SJCRH30 (cell line): ENCODE measurements around the gene HHAT. TPM values are rescaled to one million over a fixed set of nuclear protein-coding genes. Genes with fewer than 3 reads are reported as not detected.

Source experiments
- DNase-seq, 2 experiments: peaks; one replicate each; pipeline ENCODE4 v3.0.0-alpha.2; 2015 to 2020
- H3K27ac ChIP-seq: fragments of 250-450 bp; sonication (Bioruptor Pico); 2 replicates; pipeline ENCODE4 v1.5.1; 2020; ENCODE audit warnings: mild to moderate bottlenecking, moderate library complexity
- H3K27me3 ChIP-seq: fragments of 250-450 bp; sonication (Bioruptor Pico); 2 replicates; pipeline ENCODE4 v1.5.1; 2020; ENCODE audit warnings: mild to moderate bottlenecking, moderate library complexity
- H3K36me3 ChIP-seq: fragments of 250-450 bp; sonication (Bioruptor Pico); 2 replicates; pipeline ENCODE4 v1.5.1; 2020; ENCODE audit warnings: mild to moderate bottlenecking, moderate library complexity
- H3K4me1 ChIP-seq: fragments of 250-450 bp; sonication (Bioruptor Pico); 2 replicates; pipeline ENCODE4 v1.5.1; 2020; ENCODE audit warnings: mild to moderate bottlenecking, moderate library complexity
- H3K4me3 ChIP-seq: fragments of 250-450 bp; sonication (Bioruptor Pico); 2 replicates; pipeline ENCODE4 v1.5.1; 2020; ENCODE audit warnings: mild to moderate bottlenecking, moderate library complexity
- H3K9me3 ChIP-seq: fragments of 250-450 bp; sonication (Bioruptor Pico); replicated peaks from 2 replicates; pipeline ENCODE4 v1.5.1; 2020; ENCODE audit warnings: mild to moderate bottlenecking, moderate library complexity
- total RNA-seq: library from RNA; depleted of rRNA; stranded (reverse); fragments of >200 nt; shearing (Covaris generic); gene quantifications from 2 replicates; pipeline ENCODE4 v1.2.3, GENCODE V29; 2014

HHAT gene
- total RNA-seq, 1 experiment from 2014 or later, result 5.1 TPM

GRCh38 chr1:210500831-210501230 is 172.1 kb downstream of the HHAT start:
- no peak for DNase-seq
- H3K36me3 ChIP-seq, result no peaks in the 10 kb centered on the region
- no peak overlapping the region for H3K4me3 ChIP-seq
- no peaks in the 10 kb centered on the region; the same call in 1 of the 2 replicates for H3K9me3 ChIP-seq
- H3K4me1 ChIP-seq, result peaks cover 25% of the 10 kb centered on the region
- H3K27ac ChIP-seq, result no peak overlapping the region
- H3K27me3 ChIP-seq, result no peaks in the 10 kb centered on the region

GRCh38 chr1:210504286-210504685 is 175.6 kb downstream of the HHAT start:
- Histone ChIP-seq H3K27ac (no peak overlapping the region), H3K9me3 (no peaks in the 10 kb centered on the region; the same call in 1 of the 2 replicates), H3K36me3 (no peaks in the 10 kb centered on the region), H3K4me3 (no peak overlapping the region), H3K4me1 (peaks cover 21% of the 10 kb centered on the region), H3K27me3 (no peaks in the 10 kb centered on the region)
- DNase-seq, result peak in 1 of 2 experiments; percentile 33

DNA sequence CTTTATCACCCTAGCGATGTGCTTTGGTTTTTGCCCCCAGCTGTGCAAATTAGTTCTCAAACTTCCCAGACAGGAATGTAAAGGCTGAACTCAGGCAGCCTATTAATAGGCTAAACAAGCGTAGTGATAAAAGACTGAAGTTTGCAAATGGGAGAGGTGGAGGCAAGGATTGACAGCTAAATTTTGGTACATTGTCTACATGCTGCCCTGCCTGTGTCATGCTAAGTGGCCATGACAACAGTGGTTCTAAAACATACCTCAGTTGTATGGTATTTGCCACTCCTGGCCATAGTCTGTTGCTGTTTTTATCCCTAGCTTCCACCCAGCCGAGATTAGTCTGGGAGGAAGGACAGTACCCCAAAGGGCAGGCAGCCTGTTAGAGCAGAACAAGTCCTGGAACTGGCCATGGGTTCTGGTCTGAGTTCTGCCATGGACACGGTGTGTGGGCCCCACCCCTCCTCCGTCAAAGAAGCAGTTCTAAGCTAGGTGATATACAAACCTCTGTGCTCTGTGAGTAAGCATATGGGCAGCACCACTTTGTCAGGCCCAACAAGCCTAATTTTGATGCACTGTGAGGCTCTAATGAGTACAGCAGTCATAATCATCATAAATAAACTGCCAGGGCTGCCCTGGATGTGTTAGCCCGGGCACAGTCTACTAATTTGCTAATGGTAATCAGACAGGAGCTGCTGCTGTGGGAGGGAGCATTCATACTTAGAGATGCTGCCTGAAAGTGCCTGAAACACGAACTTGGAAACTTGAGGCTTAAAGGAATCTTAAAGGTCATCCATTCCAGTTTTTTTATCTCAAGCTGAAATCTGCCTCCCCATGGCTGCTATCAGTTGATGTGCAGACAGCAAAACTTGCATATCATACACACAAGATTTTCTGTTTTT is 177.1 kb downstream of the HHAT start:
- H3K9me3 ChIP-seq, result no peaks in the 10 kb centered on the region; the same call in 1 of the 2 replicates
- H3K27me3 ChIP-seq, result no peaks in the 10 kb centered on the region
- no peak overlapping the region for H3K4me3 ChIP-seq
- H3K27ac ChIP-seq, result peak overlapping the region; percentile 12
- H3K36me3 ChIP-seq, result no peaks in the 10 kb centered on the region
- DNase-seq, result peak in 1 of 2 experiments; percentile 14
- peaks cover 18% of the 10 kb centered on the region for H3K4me1 ChIP-seq

DNA sequence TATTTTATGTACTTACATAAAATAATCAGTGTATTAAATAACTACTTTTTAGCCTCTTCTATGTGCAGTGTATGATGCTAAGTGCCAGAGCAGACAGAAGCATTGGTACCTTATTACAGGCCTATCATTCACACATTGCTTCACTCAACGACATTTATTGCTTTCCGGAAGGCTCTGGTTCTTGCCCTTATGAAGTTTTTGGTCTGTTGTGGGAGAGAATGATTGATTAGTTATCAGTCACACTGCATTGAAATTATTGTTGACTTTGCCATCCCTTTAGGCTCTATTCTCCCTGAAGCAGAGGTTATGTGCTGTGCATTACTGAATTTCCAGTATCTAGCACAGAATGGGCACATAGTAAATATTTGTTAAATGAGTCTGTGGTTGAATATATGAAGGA is 178.0 kb downstream of the HHAT start:
- DNase-seq, result no peak
- H3K4me3 ChIP-seq, result no peak overlapping the region
- H3K36me3 ChIP-seq, result no peaks in the 10 kb centered on the region
- no peaks in the 10 kb centered on the region for H3K27me3 ChIP-seq
- H3K9me3 ChIP-seq, result no peaks in the 10 kb centered on the region; the same call in 1 of the 2 replicates
- H3K27ac ChIP-seq, result no peak overlapping the region
- H3K4me1 ChIP-seq, result peaks cover 18% of the 10 kb centered on the region

- Histone ChIP-seq H3K9me3 (no peaks in the 10 kb centered on the region), H3K36me3 (no peaks in the 10 kb centered on the region), H3K27ac (no peak overlapping the region), H3K4me1 (no peaks in the 10 kb centered on the region), H3K4me3 (no peak overlapping the region), H3K27me3 (no peaks in the 10 kb centered on the region)
- DNase-seq, result no peak
These were observed 187.5 kb downstream of the HHAT start for GRCh38 chr1:210516092-210516656.

DNA sequence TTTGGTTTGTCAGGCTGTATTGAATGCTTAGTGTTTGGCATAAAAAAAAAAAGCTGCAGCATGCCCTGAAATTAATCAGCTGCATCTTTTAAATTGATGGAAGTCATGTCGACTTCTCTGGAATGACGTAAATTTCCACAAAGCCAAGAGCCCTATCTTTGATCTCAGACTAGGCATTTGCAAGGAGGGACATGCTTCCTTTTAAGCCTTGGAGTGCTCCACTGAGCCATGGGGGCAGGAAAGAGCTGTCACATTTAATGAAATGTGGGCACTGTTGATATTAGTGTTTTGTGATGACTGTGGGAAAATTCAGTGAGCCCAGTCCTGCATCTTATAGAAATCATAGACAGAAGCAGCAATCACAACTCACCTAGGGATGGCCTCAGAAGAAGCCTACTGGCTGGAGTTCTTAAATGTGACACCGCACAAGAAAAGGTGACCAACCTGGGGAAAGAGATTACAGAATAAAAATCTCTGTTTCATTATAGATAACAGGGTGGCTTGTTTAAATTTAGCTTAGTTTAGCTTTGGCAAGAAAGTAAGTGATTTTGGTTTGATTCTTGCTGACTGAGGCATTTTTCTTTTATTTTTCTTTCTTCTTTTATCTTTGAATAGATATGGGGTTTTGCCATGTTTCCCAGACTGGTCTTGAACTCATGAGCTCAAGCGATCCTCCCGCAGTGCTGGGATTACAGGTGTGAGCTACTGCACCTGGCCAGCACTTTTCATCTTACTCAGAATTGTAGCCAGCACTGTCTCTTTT is 188.2 kb downstream of the HHAT start:
- no peaks in the 10 kb centered on the region for H3K9me3 ChIP-seq
- no peak overlapping the region for H3K27ac ChIP-seq
- H3K4me1 ChIP-seq, result no peaks in the 10 kb centered on the region
- DNase-seq, result no peak
- no peaks in the 10 kb centered on the region for H3K36me3 ChIP-seq
- no peaks in the 10 kb centered on the region for H3K27me3 ChIP-seq
- no peak overlapping the region for H3K4me3 ChIP-seq

- H3K4me3 ChIP-seq, result no peak overlapping the region
- H3K4me1 ChIP-seq, result peaks cover 17% of the 10 kb centered on the region
- H3K36me3 ChIP-seq, result no peaks in the 10 kb centered on the region
- no peaks in the 10 kb centered on the region for H3K9me3 ChIP-seq
- no peaks in the 10 kb centered on the region for H3K27me3 ChIP-seq
- H3K27ac ChIP-seq, result no peak overlapping the region
- DNase-seq, result no peak
These were observed 195.1 kb downstream of the HHAT start for GRCh38 chr1:210523830-210524229.

DNA sequence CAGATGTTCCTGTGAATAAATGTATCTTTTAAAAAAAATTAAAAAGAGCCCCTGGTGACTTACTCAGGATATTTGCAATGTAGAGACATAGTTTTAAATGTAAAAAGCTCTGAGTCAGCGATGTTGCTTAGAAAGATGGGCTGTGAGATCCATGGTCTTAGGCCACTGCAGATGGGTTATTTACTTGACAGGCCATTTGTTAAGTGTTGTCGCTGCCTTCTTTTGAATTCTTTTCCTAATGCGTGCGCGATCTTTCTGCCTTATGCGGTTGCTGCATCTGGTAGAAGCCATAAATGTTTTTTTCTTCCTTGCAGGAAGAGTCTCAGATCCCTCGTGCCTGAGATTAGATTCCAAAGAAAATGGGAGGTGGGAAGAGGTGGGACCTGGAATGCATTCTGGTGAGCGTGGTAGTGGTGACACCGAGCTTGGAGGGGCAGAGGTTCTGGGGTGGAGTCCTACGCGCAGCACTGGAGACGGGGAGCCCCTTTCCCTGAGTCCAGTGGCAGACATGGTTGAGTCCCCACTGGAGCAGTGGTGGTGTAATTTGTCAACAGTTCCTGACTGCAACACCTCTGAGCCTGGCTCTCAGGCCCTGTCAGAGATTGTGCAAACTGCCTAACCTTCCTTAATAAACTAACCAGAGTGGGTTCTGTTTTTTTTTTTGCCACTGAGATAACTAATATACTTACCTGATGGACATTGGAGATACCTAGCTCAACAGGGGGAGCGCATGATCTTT is 197.2 kb downstream of the HHAT start:
- no peak for DNase-seq
- Histone ChIP-seq H3K36me3 (no peaks in the 10 kb centered on the region), H3K4me3 (no peak overlapping the region), H3K27me3 (no peaks in the 10 kb centered on the region), H3K27ac (no peak overlapping the region; the same call in 1 of the 2 replicates), H3K9me3 (no peaks in the 10 kb centered on the region), H3K4me1 (peaks cover 17% of the 10 kb centered on the region)

GRCh38 chr1:210527091-210527490 is 198.4 kb downstream of the HHAT start:
- H3K36me3 ChIP-seq, result no peaks in the 10 kb centered on the region
- H3K4me3 ChIP-seq, result no peak overlapping the region
- no peaks in the 10 kb centered on the region for H3K9me3 ChIP-seq
- peak; percentile 87 to 93 for DNase-seq
- H3K4me1 ChIP-seq, result peaks cover 27% of the 10 kb centered on the region
- no peaks in the 10 kb centered on the region for H3K27me3 ChIP-seq
- H3K27ac ChIP-seq, result peak overlapping the region; percentile 20

DNA sequence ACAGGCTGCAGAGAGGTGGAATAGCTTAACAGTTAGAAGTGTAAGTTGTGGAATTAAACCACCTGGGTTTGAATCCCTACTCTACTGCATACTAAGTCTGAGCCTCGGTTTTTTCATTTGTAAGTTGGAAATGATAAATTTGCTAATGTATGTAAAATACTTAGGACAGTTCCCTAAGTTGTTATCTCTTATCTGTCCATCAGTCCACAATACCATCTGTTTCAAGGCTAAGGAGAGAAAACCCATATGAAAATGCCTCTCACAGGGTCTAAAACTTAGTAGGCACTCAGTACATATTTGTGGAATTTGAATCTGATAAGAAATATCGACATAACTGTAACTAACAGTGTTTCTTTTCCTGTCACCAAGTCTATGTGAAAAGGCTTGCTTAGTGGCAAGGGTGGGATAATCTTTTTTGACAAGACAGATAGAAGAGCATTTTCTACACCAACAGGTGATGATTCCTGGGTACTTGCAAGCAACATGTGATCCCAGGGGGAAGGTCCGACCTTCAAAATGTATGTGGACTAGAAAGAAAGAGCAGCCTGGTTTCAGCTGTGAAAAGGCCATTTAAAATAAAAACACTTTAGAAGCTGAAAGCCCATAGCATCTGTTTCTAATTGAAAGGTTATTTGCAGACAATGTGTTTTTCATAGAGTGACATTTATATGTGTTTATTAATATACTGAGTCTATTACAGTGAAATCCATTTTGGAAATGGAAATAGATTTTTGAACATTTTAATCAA is 202.9 kb downstream of the HHAT start:
- Histone ChIP-seq H3K36me3 (no peaks in the 10 kb centered on the region), H3K27ac (no peak overlapping the region), H3K4me3 (no peak overlapping the region), H3K9me3 (no peaks in the 10 kb centered on the region), H3K27me3 (no peaks in the 10 kb centered on the region), H3K4me1 (peaks cover 33% of the 10 kb centered on the region)
- DNase-seq, result peak in 1 of 2 experiments; percentile 26

DNA sequence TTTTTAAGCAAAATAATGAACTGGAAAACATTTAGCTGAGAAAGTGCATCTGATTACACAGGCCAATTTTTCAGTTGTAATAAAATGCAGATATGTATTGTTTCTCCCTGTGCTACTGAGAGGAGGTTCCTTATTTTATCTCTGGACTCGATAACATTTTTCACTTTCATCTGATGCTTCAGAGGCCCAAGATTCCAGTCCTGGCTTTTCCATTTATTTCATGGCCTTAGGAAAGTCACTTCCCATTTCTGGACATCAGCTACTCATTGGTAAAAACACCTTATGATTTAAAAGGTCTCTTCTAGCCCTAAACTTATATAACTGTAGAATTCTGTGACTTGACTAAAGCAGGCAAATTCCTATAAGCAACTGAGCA is 203.5 kb downstream of the HHAT start:
- H3K4me1 ChIP-seq, result peaks cover 33% of the 10 kb centered on the region
- no peaks in the 10 kb centered on the region for H3K27me3 ChIP-seq
- no peak overlapping the region for H3K4me3 ChIP-seq
- H3K9me3 ChIP-seq, result no peaks in the 10 kb centered on the region
- no peaks in the 10 kb centered on the region for H3K36me3 ChIP-seq
- no peak overlapping the region for H3K27ac ChIP-seq
- DNase-seq, result no peak

- Histone ChIP-seq H3K27ac (peak overlapping the region; percentile 42), H3K4me1 (peaks cover 31% of the 10 kb centered on the region), H3K27me3 (no peaks in the 10 kb centered on the region), H3K9me3 (no peaks in the 10 kb centered on the region), H3K36me3 (no peaks in the 10 kb centered on the region), H3K4me3 (no peak overlapping the region)
- DNase-seq, result peak in 1 of 2 experiments; percentile 29
These were observed 207.1 kb downstream of the HHAT start for GRCh38 chr1:210535761-210536160.

- H3K27ac ChIP-seq, result peak overlapping the region; percentile 42
- H3K4me3 ChIP-seq, result peak overlapping the region; percentile 5
- H3K36me3 ChIP-seq, result no peaks in the 10 kb centered on the region
- H3K9me3 ChIP-seq, result no peaks in the 10 kb centered on the region
- H3K4me1 ChIP-seq, result peaks cover 28% of the 10 kb centered on the region
- peak; percentile 77 to 89 for DNase-seq
- H3K27me3 ChIP-seq, result no peaks in the 10 kb centered on the region
These were observed 207.7 kb downstream of the HHAT start for GRCh38 chr1:210536254-210536961.
